ENCODE results near the gene SNX4.
"Not testable (repeated sequence)": the region's sequence is repeated elsewhere in the genome, so short reads cannot be mapped to it uniquely, and the experiment has no call there.

SNX4 gene

DNA sequence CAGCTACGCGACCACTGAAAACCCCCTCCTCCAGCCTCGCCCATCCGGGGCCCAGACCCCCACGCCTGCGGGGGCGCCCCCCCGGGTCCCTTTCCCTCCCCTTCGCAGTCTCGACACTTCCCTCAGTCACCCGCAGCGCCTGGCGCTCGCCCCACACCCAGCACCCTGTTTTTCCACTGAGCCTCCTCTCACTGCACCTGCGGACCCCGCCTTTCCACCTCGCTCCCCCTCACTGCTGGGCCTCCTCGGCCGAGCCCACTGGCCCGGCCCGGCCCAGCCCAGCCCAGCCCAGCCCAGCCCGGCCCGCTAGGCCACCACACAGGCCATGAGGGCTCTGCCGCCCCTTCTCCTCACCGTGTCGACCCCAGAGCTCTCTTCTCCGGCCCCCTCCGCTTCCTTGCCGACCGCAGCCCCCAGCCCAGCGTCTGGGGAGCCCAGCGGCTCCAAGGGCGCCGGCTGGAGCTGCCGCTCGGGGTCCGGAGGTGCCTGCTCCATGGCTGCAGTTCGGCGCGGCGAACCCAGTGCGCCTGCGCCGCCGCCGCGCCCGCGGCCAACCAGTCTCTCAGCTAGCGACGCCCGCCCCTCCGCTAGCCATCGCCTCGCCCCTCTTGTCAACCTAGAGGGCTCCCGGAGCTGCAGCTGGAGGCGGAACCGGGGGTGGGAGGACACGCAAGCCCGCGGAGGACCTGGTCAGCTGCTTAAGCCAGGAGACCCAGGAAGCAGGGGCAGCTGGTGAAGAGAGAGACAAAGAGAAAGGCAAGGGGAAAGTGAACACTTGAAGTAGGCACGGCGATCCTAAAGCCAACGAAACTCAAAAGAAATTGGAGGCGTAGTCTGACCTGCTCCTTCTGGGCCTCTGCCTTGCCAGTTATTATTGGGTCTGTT is at the start of gene SNX4:
Gene SNX4 (minus strand): TSS at position 525 of the 885 bp plus-strand sequence. CDS start 30 bp downstream, at position 495.
- DNase-seq: peak; percentile 72

GRCh38 chr3:125556314-125556713 is 36.3 kb upstream of the SNX4 start:
- no peak for DNase-seq

DNA sequence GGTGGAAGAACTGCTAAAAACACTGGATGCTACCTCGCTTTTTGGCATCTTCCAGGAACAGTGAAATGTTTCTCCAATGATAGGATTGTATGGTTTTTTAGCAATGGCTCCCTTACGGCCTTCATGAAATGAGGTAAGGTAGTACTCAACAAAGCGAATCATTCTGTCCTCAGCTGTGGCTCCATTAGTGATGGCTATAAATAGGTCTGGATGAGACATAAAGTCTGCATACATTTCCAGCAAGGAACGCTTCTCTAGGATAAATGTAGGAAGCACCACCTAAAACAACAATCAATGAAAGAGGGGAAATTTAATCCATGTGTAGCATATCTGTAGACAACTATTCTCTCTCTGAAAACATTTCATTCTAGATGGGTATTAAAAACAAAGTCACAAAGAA is 32.4 kb upstream of the SNX4 start:
- no peak for DNase-seq

DNA sequence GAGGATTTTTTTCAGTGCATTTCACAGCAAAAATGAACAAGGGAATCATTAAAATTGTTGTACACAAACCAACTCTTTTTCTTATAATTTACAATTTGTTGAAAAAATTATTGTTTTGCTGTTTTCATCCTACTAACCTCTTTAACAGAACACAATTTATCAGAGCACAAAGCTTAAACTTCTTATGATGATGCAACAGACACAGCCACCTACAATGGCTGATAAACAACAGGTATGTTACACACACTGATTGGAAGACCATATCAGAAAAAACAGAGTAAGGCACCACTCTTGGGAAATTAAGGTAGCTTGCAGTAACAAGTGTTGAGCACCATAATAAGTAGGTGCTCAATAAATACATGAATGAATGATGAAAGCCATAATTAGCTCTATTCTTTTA is 8.9 kb upstream of the SNX4 start:
- no peak for DNase-seq

- no peak for DNase-seq
Observed at GRCh38 chr3:125525153-125525552, 5.2 kb upstream of the SNX4 start.

- not testable (repeated sequence) for DNase-seq
Observed at GRCh38 chr3:125520563-125520919, 539 bp upstream of the SNX4 start.

GRCh38 chr3:125515421-125515820 is 4.6 kb downstream of the SNX4 start:
- no peak for DNase-seq

GRCh38 chr3:125513490-125514115 is 6.4 kb downstream of the SNX4 start:
- DNase-seq: no peak

DNA sequence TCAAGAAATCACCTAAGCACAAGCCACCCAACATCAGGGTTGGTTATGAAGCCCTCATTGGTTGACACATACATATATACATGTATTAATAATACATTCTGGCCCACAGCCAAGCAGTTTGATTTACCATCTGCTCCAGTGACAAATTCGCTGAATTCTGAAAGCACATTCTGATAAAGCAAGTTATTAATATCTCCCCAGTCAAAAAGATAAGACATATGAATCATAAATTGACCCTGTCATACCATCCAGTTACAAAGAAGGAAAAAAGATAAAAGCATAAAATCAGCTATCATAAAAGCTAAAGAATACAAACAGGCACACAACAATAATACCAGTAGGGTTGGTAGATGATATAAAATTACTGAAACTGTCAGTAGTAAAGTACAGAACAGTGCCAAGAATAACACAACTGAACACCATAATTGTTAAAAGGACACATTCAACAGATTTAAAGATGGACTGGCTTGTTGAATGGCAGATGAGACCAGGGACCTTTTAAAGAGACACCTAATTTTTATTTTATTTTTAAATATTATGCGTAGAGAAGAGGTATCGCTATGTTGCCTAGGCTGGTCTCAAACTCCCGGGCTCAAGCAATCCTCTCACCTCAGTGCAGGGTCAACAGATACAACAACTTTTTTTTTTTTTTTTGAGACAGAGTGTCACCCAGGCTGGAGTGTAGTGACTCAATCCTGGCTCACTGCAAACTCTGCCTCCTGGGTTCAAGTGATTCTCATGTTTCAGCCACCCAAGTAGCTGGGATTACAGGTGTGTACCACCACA is 7.7 kb downstream of the SNX4 start:
- no peak for DNase-seq

DNA sequence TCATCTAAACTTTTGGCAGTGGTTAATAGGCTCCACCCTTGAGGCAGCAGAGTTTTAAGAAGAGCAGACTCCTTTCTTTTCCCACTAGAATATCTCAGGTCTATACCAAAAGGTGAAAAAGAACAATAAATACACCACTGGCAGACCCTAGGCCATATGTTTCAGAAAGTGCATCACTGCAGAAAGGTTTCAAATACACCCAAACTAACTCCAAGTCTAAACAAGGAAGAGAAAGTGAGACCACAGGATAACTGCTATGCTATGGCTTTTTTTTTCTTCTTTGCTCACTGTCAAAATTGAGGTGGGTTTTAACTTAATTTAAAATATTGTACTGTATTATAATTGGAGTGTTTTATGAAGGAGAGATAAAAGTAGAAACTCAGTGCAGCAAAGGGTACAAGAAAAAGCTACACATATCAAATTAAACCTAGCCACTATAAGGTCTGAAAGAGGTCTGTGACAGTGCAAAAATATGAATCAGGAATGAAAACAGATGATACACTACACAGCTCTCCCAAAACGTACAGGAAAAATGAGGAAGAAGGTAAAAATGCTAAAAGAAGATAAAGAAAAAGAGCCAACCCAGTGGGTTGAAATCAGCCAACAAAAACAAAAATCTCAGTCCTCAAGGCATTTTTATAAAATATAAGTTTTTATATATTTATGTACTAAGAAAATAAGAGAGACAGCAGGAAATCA is 8.4 kb downstream of the SNX4 start:
- DNase-seq: no peak

GRCh38 chr3:125507128-125507527 is 12.9 kb downstream of the SNX4 start:
- no peak for DNase-seq

GRCh38 chr3:125498630-125499029 is 21.4 kb downstream of the SNX4 start:
- no peak for DNase-seq

GRCh38 chr3:125496701-125497100 is 23.3 kb downstream of the SNX4 start:
- no peak for DNase-seq

DNA sequence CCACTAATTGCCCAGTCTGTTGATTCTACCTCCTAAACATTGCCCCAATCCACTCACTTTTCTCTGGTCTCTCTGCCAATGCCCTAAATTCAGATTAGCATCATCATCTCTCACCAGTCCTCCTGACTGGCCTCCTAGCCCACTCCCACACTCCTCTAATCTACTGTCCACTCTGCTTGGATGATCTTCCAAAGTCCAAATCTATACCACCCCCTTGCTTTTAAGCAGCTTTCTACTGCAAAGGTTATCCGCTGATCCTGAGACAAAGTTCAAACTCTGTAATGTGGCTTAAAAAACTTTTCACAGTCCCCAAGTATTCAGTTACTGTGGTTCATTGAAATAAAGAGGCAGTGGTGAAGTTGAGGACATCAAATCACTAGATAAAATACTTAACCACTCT is 37.6 kb downstream of the SNX4 start:
- DNase-seq: no peak

DNA sequence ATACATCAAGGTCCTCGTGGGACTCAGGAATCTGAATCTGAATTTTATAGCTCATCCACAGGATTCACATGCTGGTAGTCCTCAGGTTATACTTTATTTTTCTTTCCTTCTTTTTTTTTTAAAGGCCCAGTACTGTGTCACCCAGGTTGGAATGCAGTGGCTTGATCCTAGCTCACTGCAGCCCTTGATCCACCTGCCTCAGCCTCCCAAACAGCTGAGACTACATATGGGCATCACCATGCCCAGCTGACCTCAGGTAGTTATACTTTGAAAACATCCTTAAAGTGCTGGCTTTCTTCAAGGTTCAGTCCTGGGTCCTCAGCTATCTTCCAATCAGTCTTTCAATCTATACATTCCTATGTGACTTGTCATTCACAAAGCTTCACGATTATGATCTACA is 38.2 kb downstream of the SNX4 start:
- DNase-seq: no peak

- DNase-seq: not testable (repeated sequence)
Observed at GRCh38 chr3:125481375-125481759, 38.6 kb downstream of the SNX4 start.

- no peak for DNase-seq
Observed at GRCh38 chr3:125480656-125481374, 39.2 kb downstream of the SNX4 start.

DNA sequence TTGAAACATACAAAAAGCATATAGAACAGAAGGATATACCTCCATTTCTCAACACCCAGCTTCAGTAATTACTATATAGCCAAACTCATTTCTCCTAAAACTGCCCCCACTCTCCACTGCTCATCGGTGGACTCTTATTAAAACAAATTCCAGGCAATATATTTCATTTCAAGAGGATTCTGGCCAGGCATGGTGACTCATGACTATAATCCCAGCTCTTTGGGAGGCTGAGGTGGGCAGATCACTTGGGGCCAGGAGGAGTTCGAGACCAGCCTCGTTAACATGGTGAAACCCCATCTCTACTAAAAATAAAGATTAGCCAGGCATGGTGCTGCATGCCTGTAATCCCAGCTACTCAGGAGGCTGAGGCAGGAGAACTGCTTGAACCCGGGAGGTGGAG is 40.9 kb downstream of the SNX4 start:
- no peak for DNase-seq

DNA sequence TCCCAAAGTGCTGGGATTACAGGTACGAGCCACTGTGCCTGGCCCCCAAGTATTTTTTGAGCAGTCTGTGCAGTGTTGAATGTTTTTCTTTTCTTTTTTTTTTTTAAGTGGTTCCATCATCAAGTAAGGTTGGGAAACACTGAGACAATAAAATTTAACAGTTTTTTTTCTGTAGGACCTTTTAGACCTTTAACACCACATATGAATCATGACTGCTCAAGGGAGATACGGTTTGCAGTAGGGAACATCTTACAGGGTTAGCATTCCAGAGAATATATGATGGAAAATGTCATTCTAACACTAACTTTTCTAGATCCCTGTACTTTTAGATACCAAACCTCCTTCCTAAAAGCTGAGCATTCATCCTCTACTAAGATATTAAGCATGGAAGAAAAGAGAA is 41.7 kb downstream of the SNX4 start:
- DNase-seq: no peak

- DNase-seq: no peak
Observed at GRCh38 chr3:125477701-125478100, 42.3 kb downstream of the SNX4 start.

- DNase-seq: no peak
Observed at GRCh38 chr3:125470671-125471070, 49.3 kb downstream of the SNX4 start.

DNA sequence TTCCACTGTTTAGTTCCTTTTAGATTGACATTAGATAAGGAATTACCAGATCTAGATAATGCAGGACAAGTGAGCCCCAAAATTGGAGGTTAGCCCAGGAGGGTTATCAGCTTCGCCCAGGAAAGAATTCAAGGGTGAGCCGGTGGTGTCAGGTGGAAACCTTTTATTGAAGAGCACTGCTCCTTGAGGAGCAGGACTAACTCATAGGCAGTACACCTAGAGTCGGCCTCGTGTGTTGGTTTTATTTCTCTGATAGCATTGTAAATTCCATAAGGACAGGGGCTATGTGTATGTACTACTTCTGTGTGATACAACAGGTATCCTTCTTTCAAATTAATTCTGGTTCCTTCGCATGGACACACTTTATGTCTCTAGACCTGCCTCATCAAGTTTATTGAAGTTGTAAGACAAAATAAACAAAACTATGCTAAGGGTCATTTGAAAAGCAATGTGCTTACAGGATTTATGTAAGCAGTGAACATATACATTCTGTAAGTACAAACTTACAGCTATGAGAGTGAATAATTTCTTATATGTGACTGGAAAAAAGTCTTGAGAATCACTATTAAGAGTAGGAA is 57.2 kb downstream of the SNX4 start:
- DNase-seq: no peak
